ENCODE measurements around the gene BCDIN3D. TPM values are rescaled to one million over a fixed set of nuclear protein-coding genes. Genes with fewer than 3 reads are reported as not detected.

BCDIN3D gene
- polyA plus RNA-seq, 1 donor (not counting 4 experiments of a cell fraction or from before 2014, with no cell fraction given), result 3.7 TPM

DNA sequence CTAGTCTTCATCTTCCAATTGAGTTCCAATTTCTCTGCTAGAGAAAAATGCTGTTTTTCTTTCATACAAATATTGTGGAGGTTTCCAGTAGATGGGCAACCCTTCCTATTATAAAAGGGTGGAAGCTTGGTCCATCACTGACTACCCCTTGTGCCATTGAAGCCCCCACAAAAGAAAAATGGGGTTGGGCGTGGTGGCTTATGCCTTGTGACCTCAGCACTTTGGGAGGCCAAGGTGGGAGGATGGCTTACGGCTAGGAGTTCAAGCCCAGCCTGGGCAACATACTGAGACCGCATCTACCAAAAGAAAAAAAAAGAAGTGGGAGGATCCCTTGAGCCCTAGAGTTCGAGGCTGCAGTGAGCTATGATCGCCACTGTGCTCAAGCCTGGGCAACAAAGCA is 37.5 kb downstream of the BCDIN3D start:
- H3K79me2 ChIP-seq (ENCODE audit: control insufficient read depth, insufficient read depth, low read length), result peaks cover 6% of the 10 kb centered on the region
- H3K9me3 ChIP-seq (ENCODE audit: control insufficient read depth, low read depth, low read length), result no peaks in the 10 kb centered on the region
- DNase-seq (ENCODE audit: low read depth, low spot score) (no peak), FAIRE-seq (no peak)
- H3K9ac ChIP-seq (ENCODE audit: control insufficient read depth, extremely low read depth, insufficient read depth, low read length), result no peak overlapping the region
- no peaks in the 10 kb centered on the region for H3K27me3 ChIP-seq (ENCODE audit: control insufficient read depth, extremely low read depth, insufficient read depth, low read length)
- no peak overlapping the region for H3K27ac ChIP-seq (ENCODE audit: control insufficient read depth, insufficient read depth, low read length)
- H3K36me3 ChIP-seq (ENCODE audit: control insufficient read depth in 2 of 2, extremely low read depth in 1 of 2, insufficient read depth in 2 of 2, low read length in 2 of 2), result peaks cover 22 to 45% of the 10 kb centered on the region in 2 experiments
- H4K20me1 ChIP-seq (ENCODE audit: control insufficient read depth, extremely low read depth, insufficient read depth, low read length), result peaks cover 8% of the 10 kb centered on the region
- no peaks in the 10 kb centered on the region for H3K4me1 ChIP-seq (ENCODE audit: control insufficient read depth, extremely low read depth, insufficient read depth, low read length)
- dilution Hi-C loops (cut with MboI; ENCODE audit: extremely low pct_ligation_motif_present, low sequenced_read_pairs), result no loop called here
- no peaks in the 10 kb centered on the region for H3K9me1 ChIP-seq (ENCODE audit: control insufficient read depth, extremely low read depth, insufficient read depth, low read length)
- TF ChIP-seq EZH2 (IDR thresholded peaks at IDR 0.05; ENCODE audit: low read length), result no peak
- TF ChIP-seq, protein P1, sequence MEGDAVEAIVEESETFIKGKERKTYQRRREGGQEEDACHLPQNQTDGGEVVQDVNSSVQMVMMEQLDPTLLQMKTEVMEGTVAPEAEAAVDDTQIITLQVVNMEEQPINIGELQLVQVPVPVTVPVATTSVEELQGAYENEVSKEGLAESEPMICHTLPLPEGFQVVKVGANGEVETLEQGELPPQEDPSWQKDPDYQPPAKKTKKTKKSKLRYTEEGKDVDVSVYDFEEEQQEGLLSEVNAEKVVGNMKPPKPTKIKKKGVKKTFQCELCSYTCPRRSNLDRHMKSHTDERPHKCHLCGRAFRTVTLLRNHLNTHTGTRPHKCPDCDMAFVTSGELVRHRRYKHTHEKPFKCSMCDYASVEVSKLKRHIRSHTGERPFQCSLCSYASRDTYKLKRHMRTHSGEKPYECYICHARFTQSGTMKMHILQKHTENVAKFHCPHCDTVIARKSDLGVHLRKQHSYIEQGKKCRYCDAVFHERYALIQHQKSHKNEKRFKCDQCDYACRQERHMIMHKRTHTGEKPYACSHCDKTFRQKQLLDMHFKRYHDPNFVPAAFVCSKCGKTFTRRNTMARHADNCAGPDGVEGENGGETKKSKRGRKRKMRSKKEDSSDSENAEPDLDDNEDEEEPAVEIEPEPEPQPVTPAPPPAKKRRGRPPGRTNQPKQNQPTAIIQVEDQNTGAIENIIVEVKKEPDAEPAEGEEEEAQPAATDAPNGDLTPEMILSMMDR (optimal IDR thresholded peaks at IDR 0.05 in 1 of 3, IDR thresholded peaks at IDR 0.05 in 1 of 3, conservative IDR thresholded peaks at IDR 0.05 in 1 of 3; ENCODE audit: extremely low read depth in 1 of 3, insufficient read depth in 2 of 3, low read length in 3 of 3), result no peak
- no peak overlapping the region for H2AFZ ChIP-seq (ENCODE audit: control insufficient read depth, low read length)
- no peak overlapping the region for H3K4me2 ChIP-seq (ENCODE audit: control insufficient read depth, extremely low read depth, insufficient read depth, low read depth, low read length)
- H3K4me3 ChIP-seq (ENCODE audit: control insufficient read depth in 2 of 3, extremely low read depth in 1 of 3, insufficient read depth in 2 of 3, low read depth in 1 of 3, low read length in 3 of 3), result no peak overlapping the region

DNA sequence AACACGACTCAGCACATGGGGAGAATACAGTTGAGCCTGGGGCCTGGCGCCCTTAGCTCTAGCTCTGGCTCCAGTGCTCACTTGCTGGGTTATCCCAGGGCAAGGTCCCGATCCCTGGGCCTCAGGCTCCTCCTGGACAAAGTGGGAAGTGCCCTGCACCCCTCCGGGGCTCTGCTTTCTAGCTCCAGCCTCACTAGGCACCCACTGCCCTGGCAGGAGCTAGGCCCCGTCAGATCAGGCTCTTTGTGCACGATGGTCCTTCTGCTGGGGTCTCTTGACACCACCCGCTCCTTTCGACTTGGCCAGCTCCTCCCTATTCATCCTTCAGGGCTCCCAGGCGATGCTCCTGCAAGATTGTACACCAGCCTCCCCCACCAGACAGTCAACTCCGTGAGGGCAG is 38.1 kb downstream of the BCDIN3D start:
- Histone ChIP-seq H4K20me1 (ENCODE audit: control insufficient read depth, extremely low read depth, insufficient read depth, low read length) (peaks cover 8% of the 10 kb centered on the region), H3K9me1 (ENCODE audit: control insufficient read depth, extremely low read depth, insufficient read depth, low read length) (no peaks in the 10 kb centered on the region), H3K27me3 (ENCODE audit: control insufficient read depth, extremely low read depth, insufficient read depth, low read length) (no peaks in the 10 kb centered on the region), H2AFZ (ENCODE audit: control insufficient read depth, low read length) (no peak overlapping the region), H3K4me3 (ENCODE audit: control insufficient read depth in 2 of 3, extremely low read depth in 1 of 3, insufficient read depth in 2 of 3, low read depth in 1 of 3, low read length in 3 of 3) (no peak overlapping the region), H3K9me3 (ENCODE audit: control insufficient read depth, low read depth, low read length) (no peaks in the 10 kb centered on the region), H3K36me3 (ENCODE audit: control insufficient read depth in 2 of 2, extremely low read depth in 1 of 2, insufficient read depth in 2 of 2, low read length in 2 of 2) (peaks cover 22 to 47% of the 10 kb centered on the region in 2 experiments), H3K4me2 (ENCODE audit: control insufficient read depth, extremely low read depth, insufficient read depth, low read depth, low read length) (no peak overlapping the region), H3K4me1 (ENCODE audit: control insufficient read depth, extremely low read depth, insufficient read depth, low read length) (no peaks in the 10 kb centered on the region), H3K27ac (ENCODE audit: control insufficient read depth, insufficient read depth, low read length) (no peak overlapping the region), H3K79me2 (ENCODE audit: control insufficient read depth, insufficient read depth, low read length) (peaks cover 2% of the 10 kb centered on the region), H3K9ac (ENCODE audit: control insufficient read depth, extremely low read depth, insufficient read depth, low read length) (no peak overlapping the region)
- TF ChIP-seq EZH2 (IDR thresholded peaks at IDR 0.05; ENCODE audit: low read length), result no peak
- TF ChIP-seq, protein P1 (optimal IDR thresholded peaks at IDR 0.05 in 1 of 3, IDR thresholded peaks at IDR 0.05 in 1 of 3, conservative IDR thresholded peaks at IDR 0.05 in 1 of 3; ENCODE audit: extremely low read depth in 1 of 3, insufficient read depth in 2 of 3, low read length in 3 of 3), result no peak
- no peak for DNase-seq (ENCODE audit: low read depth, low spot score)
- FAIRE-seq, result no peak
- dilution Hi-C loops (cut with MboI; ENCODE audit: extremely low pct_ligation_motif_present, low sequenced_read_pairs), result no loop called here

All from keratinocyte (primary cell).